CD4-positive, CD25-positive, alpha-beta regulatory T cell (primary cell): ENCODE results near the gene RNU1-2. TPM values are rescaled to one million over a fixed set of nuclear protein-coding genes. Genes with fewer than 3 reads are reported as not detected.
A peak's percentile ranks its signal among the peaks of the same experiment; 100 is the strongest.
"Not testable (repeated sequence)": the region's sequence is repeated elsewhere in the genome, so short reads cannot be mapped to it uniquely, and the experiment has no call there.

Experiments used
- ATAC-seq, 2 donors: fragments of 150-1000 bp; cut with Tn5 transposase; one replicate each; pipeline ENCODE4 v1.10.0; 2021; ENCODE audit warnings: low read depth in 2 of 2, moderate number of reproducible peaks in 2 of 2, moderate library complexity in 1 of 2
- DNase-seq, 3 donors: peaks; one replicate each; pipeline versions ENCODE4 v3.0.0 to v3.0.0-alpha.2; 2012 to 2022; ENCODE audit warnings: mixed read lengths in 1 of 3
- H3K27ac ChIP-seq: one replicate; pipeline ENCODE4 v1.7.0; 2013; ENCODE audit warnings: mild to moderate bottlenecking, low read length; ENCODE audit not compliant: insufficient read depth, poor library complexity, severe bottlenecking
- H3K27me3 ChIP-seq: one replicate; pipeline ENCODE4 v1.7.0; 2013; ENCODE audit warnings: low read length; ENCODE audit not compliant: control insufficient read depth, insufficient read depth
- H3K36me3 ChIP-seq: one replicate; pipeline ENCODE4 v1.7.0; 2013; ENCODE audit warnings: mild to moderate bottlenecking, low read length, moderate library complexity; ENCODE audit not compliant: control insufficient read depth, insufficient read depth
- H3K4me1 ChIP-seq: 2 replicates; pipeline ENCODE4 v1.7.0; 2013; ENCODE audit warnings: mild to moderate bottlenecking, low read length; ENCODE audit not compliant: insufficient read depth, control insufficient read depth, poor library complexity, severe bottlenecking
- H3K4me3 ChIP-seq: one replicate; pipeline ENCODE4 v1.7.0; 2013; ENCODE audit warnings: low read depth, mild to moderate bottlenecking, low read length, moderate library complexity
- H3K9me3 ChIP-seq, 2 experiments: 1 replicate in 1 of 2; 2 replicates in 1 of 2; pipeline ENCODE4 v1.7.0; 2013; ENCODE audit warnings: low read length in 2 of 2, mild to moderate bottlenecking in 1 of 2, moderate library complexity in 1 of 2; ENCODE audit not compliant: control insufficient read depth in 2 of 2
- H3K27ac Mint-ChIP-seq, 3 donors: one replicate each; pipeline ENCODE4 v1.8.0; 2020 to 2022; ENCODE audit warnings: mild to moderate bottlenecking in 3 of 3, mixed read lengths in 3 of 3, moderate library complexity in 2 of 3
- H3K27me3 Mint-ChIP-seq: one replicate; pipeline ENCODE4 v1.8.0; 2022; ENCODE audit warnings: mild to moderate bottlenecking, mixed read lengths
- H3K36me3 Mint-ChIP-seq: one replicate; pipeline ENCODE4 v1.8.0; 2020; ENCODE audit warnings: mixed read lengths
- H3K4me1 Mint-ChIP-seq, 4 donors: one replicate each; pipeline ENCODE4 v1.8.0; 2020 to 2022; ENCODE audit warnings: mixed read lengths in 4 of 4, mild to moderate bottlenecking in 1 of 4
- H3K4me3 Mint-ChIP-seq, 4 donors: one replicate each; pipeline ENCODE4 v1.8.0; 2020 to 2022; ENCODE audit warnings: mild to moderate bottlenecking in 4 of 4, mixed read lengths in 4 of 4, moderate library complexity in 3 of 4
- H3K9me3 Mint-ChIP-seq, 7 donors: one replicate each; pipeline ENCODE4 v1.8.0; 2020 to 2022; ENCODE audit warnings: mixed read lengths in 7 of 7, mild to moderate bottlenecking in 3 of 7, moderate library complexity in 2 of 7
- polyA plus RNA-seq, 4 donors: library from polyadenylated mRNA; unstranded; fragments of 300-500 nt; fragmentation: Illumina TruSeq; gene quantifications; one replicate each; pipeline ENCODE4 v1.2.3, GENCODE V29; 2021
- total RNA-seq: library from RNA; stranded (reverse); gene quantifications from one replicate; pipeline ENCODE4 v1.2.3, GENCODE V29; 2022

Gene RNU1-2
- total and polyA plus RNA-seq, 5 donors from 2014 or later, result 23.7 to 3,278 TPM; not detected in 3

DNA sequence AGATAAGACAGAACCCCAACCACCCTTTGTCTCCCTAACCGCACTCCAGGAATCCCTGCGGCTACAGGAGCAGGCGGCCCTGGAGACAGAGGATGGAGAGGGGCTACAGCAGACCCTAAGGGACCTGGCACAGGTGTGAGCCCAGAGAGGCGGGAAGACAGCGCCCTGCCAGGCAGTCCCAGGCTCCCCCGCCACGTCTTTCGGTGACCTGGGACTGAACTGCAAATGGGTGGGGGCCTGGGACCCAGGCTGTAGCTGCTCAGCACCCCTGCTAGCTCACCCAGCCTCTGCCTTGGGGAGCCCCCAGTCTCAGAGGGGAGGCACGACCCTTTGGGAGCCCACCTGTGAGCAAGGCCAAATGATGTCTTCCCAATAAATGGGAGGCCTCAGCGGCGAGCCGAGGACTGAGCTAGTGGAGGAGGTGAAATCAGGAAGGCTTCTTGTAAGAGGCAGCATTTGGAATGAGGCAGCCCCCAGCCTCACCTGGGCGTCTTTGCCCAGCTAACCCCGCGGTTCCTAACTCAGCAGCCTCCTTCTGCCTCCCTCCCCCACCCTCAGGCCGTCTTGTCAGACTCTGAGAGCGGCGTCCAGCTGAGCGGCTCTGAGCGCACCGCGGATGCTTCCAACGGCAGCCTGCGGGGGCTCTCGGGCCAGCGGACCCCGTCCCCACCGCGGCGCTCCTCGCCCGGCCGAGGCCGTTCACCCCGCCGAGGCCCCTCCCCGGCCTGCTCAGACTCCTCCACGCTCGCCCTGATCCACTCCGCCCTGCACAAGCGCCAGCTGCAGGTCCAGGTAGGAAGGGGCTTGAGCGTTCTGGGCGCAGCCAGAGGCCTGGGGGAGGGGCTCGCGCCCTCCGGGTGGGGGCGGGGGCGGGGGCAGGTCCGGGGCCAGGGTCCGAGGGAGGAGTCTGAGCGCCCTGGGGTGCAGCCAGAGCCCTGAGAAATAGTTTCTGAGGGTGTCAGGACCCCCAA is 42.9 kb downstream of the RNU1-2 start:
- H3K27ac Mint-ChIP-seq, result no peak overlapping the region
- H3K4me3 ChIP-seq, result no peak overlapping the region
- no peaks in the 10 kb centered on the region for H3K9me3 Mint-ChIP-seq
- H3K36me3 Mint-ChIP-seq, result peaks cover 18% of the 10 kb centered on the region
- DNase-seq (no peak), ATAC-seq (no peak)
- H3K27me3 Mint-ChIP-seq, result no peaks in the 10 kb centered on the region
- no peaks in the 10 kb centered on the region for H3K4me1 Mint-ChIP-seq
- no peaks in the 10 kb centered on the region for H3K9me3 ChIP-seq
- no peak overlapping the region for H3K27ac ChIP-seq
- peaks cover under 1% of the 10 kb centered on the region for H3K36me3 ChIP-seq
- H3K4me1 ChIP-seq, result no peaks in the 10 kb centered on the region
- H3K27me3 ChIP-seq, result no peaks in the 10 kb centered on the region
- no peak overlapping the region for H3K4me3 Mint-ChIP-seq

- H3K4me3 ChIP-seq, H3K36me3 ChIP-seq, ATAC-seq, H3K4me1 Mint-ChIP-seq, H3K9me3 Mint-ChIP-seq, H3K4me1 ChIP-seq, H3K27me3 Mint-ChIP-seq, DNase-seq, H3K27me3 ChIP-seq, H3K4me3 Mint-ChIP-seq, H3K27ac ChIP-seq, H3K27ac Mint-ChIP-seq, H3K9me3 ChIP-seq: not testable (repeated sequence)
- H3K36me3 Mint-ChIP-seq, result peaks cover 20% of the 10 kb centered on the region
These were observed 43.8 kb downstream of the RNU1-2 start for GRCh38 chr1:16939386-16940180.

- Histone ChIP-seq H3K27ac (no peak overlapping the region), H3K4me1 (no peaks in the 10 kb centered on the region), H3K4me3 (no peak overlapping the region), H3K36me3 (peaks cover 4% of the 10 kb centered on the region), H3K9me3 (no peaks in the 10 kb centered on the region), H3K27me3 (no peaks in the 10 kb centered on the region)
- no peak overlapping the region for H3K4me3 Mint-ChIP-seq
- ATAC-seq, result no peak
- H3K36me3 Mint-ChIP-seq, result peaks cover 24% of the 10 kb centered on the region
- no peaks in the 10 kb centered on the region for H3K27me3 Mint-ChIP-seq
- no peaks in the 10 kb centered on the region for H3K9me3 Mint-ChIP-seq
- DNase-seq, result no peak
- H3K27ac Mint-ChIP-seq, result no peak overlapping the region
- H3K4me1 Mint-ChIP-seq, result no peaks in the 10 kb centered on the region
These were observed 48.3 kb downstream of the RNU1-2 start for GRCh38 chr1:16944038-16944437.

DNA sequence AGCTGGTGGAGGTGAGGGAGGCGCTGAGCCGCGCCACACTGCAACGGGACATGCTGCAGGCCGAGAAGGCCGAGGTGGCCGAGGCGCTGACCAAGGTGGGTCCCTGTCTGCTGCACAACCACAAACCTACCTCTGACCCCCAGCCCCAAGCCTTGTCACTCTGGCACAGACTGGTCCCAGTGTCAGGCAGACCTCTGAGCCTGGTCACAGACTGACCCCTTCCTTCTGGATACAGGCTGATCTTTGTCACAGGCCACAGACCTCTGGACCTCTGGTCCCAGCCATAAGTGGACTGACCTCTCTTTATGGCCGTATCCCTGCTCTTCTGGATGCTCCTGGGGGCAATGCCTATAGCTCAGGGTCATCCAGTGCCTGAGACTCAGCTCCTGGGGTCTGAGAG is 49.7 kb downstream of the RNU1-2 start:
- H3K4me3 ChIP-seq, H3K4me1 ChIP-seq, DNase-seq, H3K27me3 Mint-ChIP-seq, H3K36me3 ChIP-seq, H3K4me1 Mint-ChIP-seq, H3K27me3 ChIP-seq, H3K4me3 Mint-ChIP-seq, H3K27ac Mint-ChIP-seq, H3K9me3 ChIP-seq, H3K27ac ChIP-seq, H3K9me3 Mint-ChIP-seq: not testable (repeated sequence)
- ATAC-seq, result peak in 1 of 2 donors; percentile 16
- peaks cover 24% of the 10 kb centered on the region for H3K36me3 Mint-ChIP-seq

Other genes starting within 250 kb of the RNU1-2 start
- gene RNU1-3, start 229.0 kb upstream of the RNU1-2 start, total RNA-seq, result 3,278 TPM
- gene RNU1-3, start 229.0 kb upstream of the RNU1-2 start, polyA plus RNA-seq, result 10 to 100 TPM in 1 of 4 donors, not detected in 3; 23.7 TPM
- 3,278 TPM for gene RNU1-4, start 155.5 kb upstream of the RNU1-2 start, total RNA-seq
- 10 to 100 TPM in 1 of 4 donors, not detected in 3; 23.7 TPM for gene RNU1-4, start 155.5 kb upstream of the RNU1-2 start, polyA plus RNA-seq
- 46.1 TPM for gene CROCC, start 26.0 kb downstream of the RNU1-2 start, total RNA-seq
- 1 to 10 TPM; 3.9 to 5.2 (median 4.2) TPM for gene CROCC, start 26.0 kb downstream of the RNU1-2 start, polyA plus RNA-seq
- gene MFAP2, start 84.6 kb downstream of the RNU1-2 start, total RNA-seq, result not detected
- gene MFAP2, start 84.6 kb downstream of the RNU1-2 start, polyA plus RNA-seq, result not detected
- 41.7 TPM for gene ATP13A2, start 115.9 kb downstream of the RNU1-2 start, total RNA-seq
- 10 to 100 TPM; 29.7 to 33.8 (median 31.6) TPM for gene ATP13A2, start 115.9 kb downstream of the RNU1-2 start, polyA plus RNA-seq
- 65.5 TPM for gene SDHB, start 158.1 kb downstream of the RNU1-2 start, total RNA-seq
- gene SDHB, start 158.1 kb downstream of the RNU1-2 start, polyA plus RNA-seq, result 100 to 1,000 TPM; 139 to 207 (median 171) TPM
- gene PADI2, start 223.5 kb downstream of the RNU1-2 start, total RNA-seq, result not detected
- under 1 TPM in 1 of 4 donors, not detected in 3; 0.08 TPM for gene PADI2, start 223.5 kb downstream of the RNU1-2 start, polyA plus RNA-seq